Epithelial cell of esophagus (primary cell): ENCODE measurements around the gene ESPN.
"Not testable (repeated sequence)": the region's sequence is repeated elsewhere in the genome, so short reads cannot be mapped to it uniquely, and the experiment has no call there.

Experiments used
- DNase-seq: peaks from one replicate; pipeline ENCODE4 v3.0.0; 2010; ENCODE audit warnings: low read depth
- H3K4me3 ChIP-seq: 2 replicates; pipeline ENCODE4 v1.5.1; 2011; ENCODE audit warnings: mild to moderate bottlenecking, low read length, control low read depth
- TF ChIP-seq, protein P1 (sequence below): IDR thresholded peaks from 2 replicates; pipeline ENCODE4 v1.5.1; 2011; ENCODE audit warnings: low read depth, mild to moderate bottlenecking, low read length, control low read depth, inconsistent platforms; ENCODE audit not compliant: insufficient read depth; ENCODE audit errors: missing control alignments

Gene ESPN

DNA sequence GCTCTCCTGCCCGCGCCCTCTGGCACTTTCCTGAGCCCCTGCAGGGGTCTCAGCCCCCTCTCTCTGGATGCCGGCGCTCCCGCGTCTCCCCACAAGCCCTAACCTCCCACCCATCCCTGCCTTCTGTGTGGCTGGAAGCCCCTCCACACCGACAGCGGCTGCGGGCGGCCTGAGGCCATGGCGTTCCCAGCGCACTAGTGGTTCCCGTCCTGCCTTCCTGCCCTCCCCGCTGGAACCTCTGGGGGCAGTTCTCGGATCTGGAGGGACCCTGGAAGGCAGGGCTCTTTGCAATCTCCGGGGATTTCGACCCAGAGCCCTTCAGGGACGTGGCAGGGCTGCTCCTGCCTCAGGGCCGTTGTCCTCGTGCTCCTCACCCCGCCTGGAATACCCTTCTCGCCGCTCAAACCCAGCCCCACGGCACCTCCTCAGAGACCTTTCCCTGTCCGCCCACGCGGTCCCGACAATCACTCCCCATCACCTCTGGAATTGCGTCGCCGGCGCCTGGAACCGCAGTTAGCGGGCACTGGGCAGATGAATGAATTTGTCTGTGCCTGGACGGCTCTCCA, 493 bp upstream of the ESPN start:
- no peak for DNase-seq

DNA sequence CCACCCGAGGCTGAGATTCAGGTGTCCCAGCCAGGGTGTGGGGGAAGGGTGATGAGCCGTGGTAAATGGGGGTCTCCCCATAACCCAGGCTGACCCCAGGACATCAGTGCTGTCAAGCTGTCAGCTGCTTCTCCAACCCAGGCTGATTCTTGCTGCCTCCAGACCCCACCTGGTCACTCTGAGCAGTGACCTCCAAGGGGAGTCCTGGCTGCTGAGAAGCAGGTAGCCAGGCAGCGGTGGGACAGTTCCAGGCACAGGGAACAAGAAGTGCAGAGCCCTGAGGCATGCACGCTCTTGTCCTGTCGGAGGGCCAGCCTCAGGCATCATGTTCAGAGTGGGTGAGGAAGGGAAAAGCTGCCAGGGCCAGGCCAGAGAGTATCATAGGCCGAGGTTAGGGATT, 1.1 kb downstream of the ESPN start:
- TF ChIP-seq, protein P1, sequence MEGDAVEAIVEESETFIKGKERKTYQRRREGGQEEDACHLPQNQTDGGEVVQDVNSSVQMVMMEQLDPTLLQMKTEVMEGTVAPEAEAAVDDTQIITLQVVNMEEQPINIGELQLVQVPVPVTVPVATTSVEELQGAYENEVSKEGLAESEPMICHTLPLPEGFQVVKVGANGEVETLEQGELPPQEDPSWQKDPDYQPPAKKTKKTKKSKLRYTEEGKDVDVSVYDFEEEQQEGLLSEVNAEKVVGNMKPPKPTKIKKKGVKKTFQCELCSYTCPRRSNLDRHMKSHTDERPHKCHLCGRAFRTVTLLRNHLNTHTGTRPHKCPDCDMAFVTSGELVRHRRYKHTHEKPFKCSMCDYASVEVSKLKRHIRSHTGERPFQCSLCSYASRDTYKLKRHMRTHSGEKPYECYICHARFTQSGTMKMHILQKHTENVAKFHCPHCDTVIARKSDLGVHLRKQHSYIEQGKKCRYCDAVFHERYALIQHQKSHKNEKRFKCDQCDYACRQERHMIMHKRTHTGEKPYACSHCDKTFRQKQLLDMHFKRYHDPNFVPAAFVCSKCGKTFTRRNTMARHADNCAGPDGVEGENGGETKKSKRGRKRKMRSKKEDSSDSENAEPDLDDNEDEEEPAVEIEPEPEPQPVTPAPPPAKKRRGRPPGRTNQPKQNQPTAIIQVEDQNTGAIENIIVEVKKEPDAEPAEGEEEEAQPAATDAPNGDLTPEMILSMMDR: no peak
- peak overlapping the region; percentile 45 for H3K4me3 ChIP-seq
- no peak for DNase-seq

More for the DNA sequence above, 493 bp upstream of the ESPN start:
- TF ChIP-seq, protein P1: no peak
- H3K4me3 ChIP-seq: no peak overlapping the region

DNA sequence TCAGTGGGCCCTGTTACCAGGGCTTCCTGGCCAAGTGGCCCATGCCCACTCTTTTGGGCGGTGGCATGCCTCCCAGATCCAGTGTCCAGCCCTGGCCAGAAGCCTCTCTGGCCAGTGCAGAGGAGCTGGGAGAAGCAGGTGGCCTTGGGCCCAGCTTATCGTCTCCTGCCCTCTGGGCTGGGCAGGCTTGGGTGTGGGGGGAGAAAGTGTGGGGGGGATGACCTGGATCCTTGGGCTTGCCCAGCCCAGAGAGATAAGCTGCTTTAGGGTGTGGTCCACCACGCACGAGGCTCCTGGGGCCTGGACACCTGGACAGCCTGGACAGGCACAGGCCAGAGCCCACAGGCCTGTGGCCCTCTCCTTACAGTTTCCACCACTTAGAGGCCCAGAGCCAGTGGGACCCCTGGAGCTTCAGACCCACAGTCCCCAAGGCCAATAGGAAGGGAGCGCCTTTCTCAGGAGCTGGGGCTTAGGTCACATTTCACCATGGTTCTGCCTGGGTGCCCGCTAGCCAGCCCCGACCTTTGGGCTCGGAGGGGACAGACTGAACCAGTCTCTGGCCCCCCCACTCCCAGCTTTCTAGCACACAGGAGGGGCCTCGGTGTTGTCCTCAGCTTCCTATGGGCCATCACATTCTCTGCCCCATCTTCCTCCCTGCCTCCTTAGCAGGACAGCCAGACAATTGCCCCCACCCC, 1.8 kb downstream of the ESPN start:
- H3K4me3 ChIP-seq: peak overlapping the region; percentile 45
- no peak for DNase-seq
- TF ChIP-seq, protein P1: no peak

DNA sequence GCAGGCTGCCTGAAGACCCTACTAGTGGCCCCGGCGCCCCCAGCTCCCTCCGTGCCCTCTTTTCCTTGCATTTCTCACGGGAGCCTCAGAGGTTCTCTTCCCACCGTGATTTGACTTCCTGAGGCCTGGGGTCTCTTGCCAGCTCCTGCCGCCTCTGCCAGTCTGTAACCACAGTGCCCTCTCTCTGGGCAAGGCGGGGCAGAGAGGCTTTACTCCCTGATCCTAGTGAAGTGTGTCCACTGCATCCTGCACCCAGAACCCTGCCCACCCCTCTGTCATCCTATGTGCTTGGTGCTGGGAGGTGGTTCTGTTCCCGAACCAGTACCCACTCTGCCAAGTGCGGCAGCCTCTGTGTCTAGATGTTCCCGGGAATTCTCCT, 2.4 kb downstream of the ESPN start:
- TF ChIP-seq, protein P1: no peak
- no peak for DNase-seq
- no peak overlapping the region for H3K4me3 ChIP-seq

DNA sequence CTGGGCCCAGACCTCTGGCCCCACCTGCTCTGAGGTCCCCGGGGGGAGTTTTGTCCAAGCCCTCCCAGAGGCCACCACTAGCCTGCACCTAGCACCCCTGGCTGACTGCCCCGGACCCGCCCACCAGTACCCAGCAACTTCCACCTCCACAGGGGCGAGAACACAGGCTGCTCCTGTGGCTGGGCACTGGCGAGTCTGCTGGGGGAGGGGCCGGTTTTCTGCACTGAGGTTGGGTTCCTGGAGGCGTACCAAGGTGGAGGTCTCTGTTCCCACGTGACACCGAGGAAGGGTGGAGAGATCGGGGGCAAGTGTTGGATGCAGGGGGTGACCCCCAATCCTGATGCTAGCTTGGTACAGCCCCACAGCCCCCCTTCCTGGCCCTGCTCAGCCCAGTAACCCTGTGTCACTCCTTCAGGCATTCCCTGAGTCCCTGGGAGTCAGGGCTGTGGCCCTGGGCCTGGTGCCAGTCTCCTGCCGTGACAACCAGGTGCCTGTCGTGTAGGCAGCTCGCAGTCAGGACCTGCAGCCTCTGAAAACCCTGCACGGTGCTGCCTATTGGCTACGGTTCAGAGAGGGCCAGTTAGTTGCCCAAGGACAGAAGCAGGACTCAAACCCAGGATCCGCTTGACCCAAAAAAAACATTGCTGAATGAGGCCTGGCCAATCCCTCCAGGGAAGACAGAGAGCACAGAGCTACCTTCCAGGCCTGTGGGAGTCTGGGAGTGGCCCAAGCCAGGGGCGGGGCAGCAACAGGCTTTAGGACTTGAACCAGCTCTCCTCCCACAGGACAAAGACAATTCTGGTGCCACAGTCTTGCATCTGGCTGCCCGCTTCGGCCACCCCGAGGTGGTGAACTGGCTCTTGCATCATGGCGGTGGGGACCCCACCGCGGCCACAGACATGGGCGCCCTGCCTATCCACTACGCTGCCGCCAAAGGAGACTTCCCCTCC, 3.1 kb downstream of the ESPN start:
- TF ChIP-seq, protein P1: no peak
- H3K4me3 ChIP-seq: no peak overlapping the region
- no peak for DNase-seq

DNA sequence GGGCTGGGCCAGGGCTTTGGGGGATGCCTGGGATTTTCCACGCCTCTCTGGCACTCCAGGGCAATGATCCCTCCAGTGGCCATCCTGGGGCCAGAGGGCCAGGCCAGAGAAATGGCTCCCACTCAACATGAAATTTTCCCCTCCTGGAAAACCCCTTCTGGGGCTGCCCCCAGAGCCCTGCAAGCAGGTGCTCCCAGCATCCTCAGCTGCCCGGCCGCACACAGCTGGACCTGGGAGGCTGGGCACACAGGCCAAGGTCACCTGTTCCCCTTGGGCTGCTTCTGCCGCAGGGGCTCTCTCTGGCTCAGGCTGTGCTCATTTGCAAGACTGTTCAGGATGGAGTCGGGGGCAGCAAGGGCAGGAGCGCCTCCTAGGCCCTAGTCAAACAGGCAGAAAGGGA, 3.9 kb downstream of the ESPN start:
- not testable (repeated sequence) for DNase-seq, H3K4me3 ChIP-seq

DNA sequence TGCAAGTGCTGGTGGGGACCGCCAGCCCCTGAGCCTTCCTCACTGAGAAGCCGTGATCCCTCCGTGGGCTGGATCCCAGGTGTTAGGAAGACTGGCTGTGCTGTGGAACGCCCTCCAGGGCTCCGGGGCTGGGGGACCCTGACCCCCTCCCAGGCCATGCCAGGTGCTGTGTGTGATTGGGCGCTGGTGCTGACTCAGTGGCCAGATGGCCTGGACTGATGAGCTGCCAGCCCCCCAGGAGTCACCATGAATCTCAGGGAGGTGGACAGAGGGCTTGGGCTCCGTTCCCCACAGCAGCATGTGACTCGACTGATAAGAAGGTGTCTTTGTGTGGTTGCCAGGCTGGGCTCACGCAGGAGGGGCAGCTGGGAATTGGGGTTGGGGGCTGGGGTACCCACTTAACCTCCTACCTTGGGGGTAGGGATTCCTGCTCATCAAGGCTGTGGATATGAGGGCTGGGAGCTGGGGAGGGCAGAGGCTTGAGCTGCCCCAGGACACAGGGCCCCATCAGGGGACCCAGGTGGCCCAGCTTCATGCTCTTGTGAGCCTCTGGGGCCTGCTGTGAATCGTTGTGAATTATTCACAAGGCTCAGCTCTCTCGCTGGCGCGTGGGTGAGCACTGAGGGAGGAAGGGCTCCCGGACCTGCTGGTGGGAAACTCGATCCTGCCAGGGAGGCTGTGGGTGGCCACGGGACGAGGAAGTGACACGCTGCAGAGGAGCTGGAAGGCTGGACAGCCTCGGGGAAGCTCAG, 5.3 kb downstream of the ESPN start:
- not testable (repeated sequence) for H3K4me3 ChIP-seq, DNase-seq

DNA sequence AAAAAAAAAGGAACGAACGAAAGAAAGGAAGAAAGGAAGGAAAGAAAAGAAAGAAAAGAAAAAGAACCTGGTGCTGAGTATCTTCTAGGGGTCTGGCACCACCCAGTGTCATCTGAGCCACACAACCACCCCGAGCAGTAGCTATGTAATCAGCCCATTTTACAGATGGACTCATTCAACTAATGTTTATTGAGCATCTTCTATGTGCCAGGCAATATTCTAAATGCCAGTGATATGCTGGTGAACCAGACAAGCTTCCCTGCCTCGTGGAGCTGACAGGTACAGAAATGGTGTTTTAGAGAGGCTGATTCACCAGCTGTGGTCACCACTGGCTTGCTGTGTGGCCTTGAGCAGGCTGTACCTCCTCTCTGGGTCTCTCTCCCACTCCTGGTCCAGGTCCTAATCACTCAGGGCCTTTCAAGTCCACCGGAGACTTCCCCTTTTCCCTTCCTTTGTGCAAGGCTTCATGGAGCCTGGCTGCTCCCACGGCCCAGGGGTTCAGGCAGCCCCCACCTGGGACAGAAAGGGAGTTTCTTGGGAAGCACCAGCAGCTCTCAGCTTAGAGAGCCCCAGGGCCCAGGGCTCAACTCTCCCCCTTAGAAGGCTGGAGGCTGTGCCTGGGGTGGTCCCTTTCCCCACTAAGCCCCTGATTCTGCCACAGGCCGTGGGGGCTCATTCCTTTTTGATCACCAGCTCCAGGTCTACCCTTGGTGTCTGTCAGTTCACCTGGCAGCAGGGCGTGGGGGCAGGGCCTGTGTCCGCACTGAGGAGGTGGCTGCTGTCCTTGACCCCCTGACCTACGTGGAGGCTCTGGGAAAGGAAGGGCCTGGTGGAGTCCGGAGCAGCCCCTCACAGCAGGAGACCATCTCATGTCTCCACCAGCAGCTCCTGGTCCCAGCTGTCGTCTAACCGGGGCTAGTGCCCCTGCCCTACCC, 7.3 kb downstream of the ESPN start:
- DNase-seq, H3K4me3 ChIP-seq: not testable (repeated sequence)
